Endothelial cell (in vitro differentiated cells): Measurements from ENCODE around the gene TRIM25. TPM values are rescaled to one million over a fixed set of nuclear protein-coding genes. Genes with fewer than 3 reads are reported as not detected.

Experiments used
- DNase-seq: peaks from one replicate; pipeline ENCODE4 v3.0.0; 2021; ENCODE audit warnings: low spot score
- H3K27ac Mint-ChIP-seq: one replicate; pipeline ENCODE4 v1.8.0; 2021; ENCODE audit warnings: mixed read lengths, inconsistent platforms; ENCODE audit not compliant: unreplicated experiment
- H3K27me3 Mint-ChIP-seq: one replicate; pipeline ENCODE4 v1.8.0; 2021; ENCODE audit warnings: mild to moderate bottlenecking, moderate library complexity, mixed read lengths, inconsistent platforms; ENCODE audit not compliant: unreplicated experiment
- H3K36me3 Mint-ChIP-seq: one replicate; pipeline ENCODE4 v1.8.0; 2021; ENCODE audit warnings: mild to moderate bottlenecking, low read depth, mixed read lengths, inconsistent platforms; ENCODE audit not compliant: unreplicated experiment
- H3K4me1 Mint-ChIP-seq: one replicate; pipeline ENCODE4 v1.8.0; 2021; ENCODE audit warnings: mild to moderate bottlenecking, mixed read lengths, inconsistent platforms; ENCODE audit not compliant: unreplicated experiment
- H3K4me3 Mint-ChIP-seq: one replicate; pipeline ENCODE4 v1.8.0; 2021; ENCODE audit warnings: mild to moderate bottlenecking, mixed read lengths, inconsistent platforms; ENCODE audit not compliant: unreplicated experiment
- H3K9me3 Mint-ChIP-seq: one replicate; pipeline ENCODE4 v1.8.0; 2021; ENCODE audit warnings: mixed read lengths, inconsistent platforms; ENCODE audit not compliant: unreplicated experiment
- total RNA-seq: library from RNA; stranded (reverse); fragmentation: NEBNext Ultra II Directional; extraction: Animal tissue kit (Norgen Biotek cat#: 25700); gene quantifications from one replicate; pipeline ENCODE4 v1.2.1, GENCODE V29; 2021; ENCODE audit not compliant: unreplicated experiment
- TF ChIP-seq, protein P1 (sequence below): fragments of 200-600 bp; sonication (generic); IDR thresholded peaks from one replicate; pipeline ENCODE4 v1.5.0; 2021; ENCODE audit warnings: antibody characterized with exemption; ENCODE audit not compliant: unreplicated experiment

Gene TRIM25
- total RNA-seq, 1 donor from 2014 or later, result 13.8 TPM

DNA sequence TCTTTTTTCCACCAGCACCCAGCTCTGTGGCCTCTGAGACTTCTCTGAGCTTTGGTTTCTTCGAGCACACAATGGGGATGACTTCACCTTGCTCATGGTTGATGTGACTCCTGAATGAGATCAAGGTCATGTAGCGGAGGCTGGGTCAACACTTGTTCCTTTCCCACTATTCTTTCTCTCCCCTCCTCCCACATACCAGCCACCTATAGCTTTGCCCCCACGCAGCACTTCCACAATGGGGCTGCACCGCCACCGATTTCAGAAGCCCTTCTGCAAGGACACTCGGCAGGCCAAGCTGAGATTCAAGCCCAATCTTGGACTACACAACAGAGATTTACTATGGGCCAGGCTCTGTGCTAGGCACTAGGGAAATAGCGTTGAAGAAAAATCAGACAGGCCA, 14.4 kb downstream of the TRIM25 start:
- no peak for DNase-seq
- Mint-ChIP-seq H3K27ac (no peak overlapping the region), H3K27me3 (peaks cover 9% of the 10 kb centered on the region), H3K4me3 (no peak overlapping the region), H3K36me3 (peaks cover 27% of the 10 kb centered on the region), H3K9me3 (no peaks in the 10 kb centered on the region), H3K4me1 (no peaks in the 10 kb centered on the region)
- TF ChIP-seq, protein P1, sequence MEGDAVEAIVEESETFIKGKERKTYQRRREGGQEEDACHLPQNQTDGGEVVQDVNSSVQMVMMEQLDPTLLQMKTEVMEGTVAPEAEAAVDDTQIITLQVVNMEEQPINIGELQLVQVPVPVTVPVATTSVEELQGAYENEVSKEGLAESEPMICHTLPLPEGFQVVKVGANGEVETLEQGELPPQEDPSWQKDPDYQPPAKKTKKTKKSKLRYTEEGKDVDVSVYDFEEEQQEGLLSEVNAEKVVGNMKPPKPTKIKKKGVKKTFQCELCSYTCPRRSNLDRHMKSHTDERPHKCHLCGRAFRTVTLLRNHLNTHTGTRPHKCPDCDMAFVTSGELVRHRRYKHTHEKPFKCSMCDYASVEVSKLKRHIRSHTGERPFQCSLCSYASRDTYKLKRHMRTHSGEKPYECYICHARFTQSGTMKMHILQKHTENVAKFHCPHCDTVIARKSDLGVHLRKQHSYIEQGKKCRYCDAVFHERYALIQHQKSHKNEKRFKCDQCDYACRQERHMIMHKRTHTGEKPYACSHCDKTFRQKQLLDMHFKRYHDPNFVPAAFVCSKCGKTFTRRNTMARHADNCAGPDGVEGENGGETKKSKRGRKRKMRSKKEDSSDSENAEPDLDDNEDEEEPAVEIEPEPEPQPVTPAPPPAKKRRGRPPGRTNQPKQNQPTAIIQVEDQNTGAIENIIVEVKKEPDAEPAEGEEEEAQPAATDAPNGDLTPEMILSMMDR, result no peak

DNA sequence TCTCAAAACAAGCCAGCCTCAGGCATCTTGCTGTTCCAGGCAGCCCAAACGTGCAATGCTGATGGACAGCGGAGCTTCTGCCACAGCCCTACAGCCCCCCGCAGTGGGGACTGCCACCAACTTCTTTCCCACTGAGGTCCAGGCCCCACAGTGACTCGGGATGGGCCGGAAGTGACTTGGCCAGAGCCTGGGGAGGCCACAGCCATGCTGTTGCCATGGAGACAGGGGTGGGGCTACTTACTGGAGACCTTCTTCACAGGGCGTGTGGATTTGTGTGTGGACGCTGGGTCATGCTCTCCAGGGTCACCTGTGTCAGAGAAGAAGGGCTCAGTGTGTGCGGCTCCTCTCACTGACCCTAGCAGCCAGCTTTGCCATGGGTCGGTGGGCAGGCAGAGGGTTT, 15.0 kb downstream of the TRIM25 start:
- no peak overlapping the region for H3K4me3 Mint-ChIP-seq

DNA sequence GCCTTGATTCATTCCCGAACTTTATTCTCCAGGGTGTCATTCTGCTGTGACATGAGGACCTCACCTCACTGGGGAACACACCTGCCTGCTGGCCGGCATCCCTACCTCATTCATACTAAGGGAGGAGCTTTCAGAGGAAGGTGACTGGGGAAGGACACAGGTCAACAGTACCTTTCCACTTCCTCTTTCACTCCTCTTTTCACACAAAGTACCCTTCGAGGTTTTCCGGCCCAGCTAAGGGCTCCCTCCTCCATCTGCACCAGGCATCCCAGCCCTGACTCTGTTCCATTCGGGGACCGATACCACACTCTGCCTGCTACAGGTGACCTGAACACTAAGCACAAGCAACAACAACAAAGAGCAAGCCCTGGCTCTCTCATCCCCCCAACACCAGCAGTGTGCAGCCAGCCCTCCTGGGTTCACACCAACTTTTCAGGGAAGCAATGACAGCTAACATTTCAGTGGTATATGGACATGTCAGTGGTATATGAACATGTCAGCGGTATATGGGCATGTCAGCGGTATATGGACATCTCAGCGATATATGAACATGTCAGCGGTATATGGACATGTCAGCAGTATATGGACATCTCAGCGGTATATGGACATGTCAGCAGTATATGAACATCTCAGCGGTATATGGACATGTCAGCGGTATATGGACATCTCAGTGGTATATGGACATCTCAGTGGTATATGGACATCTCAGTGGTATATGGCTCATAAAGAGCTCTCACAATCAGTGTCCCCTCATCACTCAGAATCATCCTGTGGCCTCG, 16.0 kb downstream of the TRIM25 start:
- no peak for DNase-seq
- no peaks in the 10 kb centered on the region for H3K4me1 Mint-ChIP-seq

More for the DNA sequence above, 15.0 kb downstream of the TRIM25 start:
- Mint-ChIP-seq H3K9me3 (no peaks in the 10 kb centered on the region), H3K27me3 (peaks cover 9% of the 10 kb centered on the region), H3K36me3 (peaks cover 23% of the 10 kb centered on the region), H3K4me1 (no peaks in the 10 kb centered on the region), H3K27ac (no peak overlapping the region)
- TF ChIP-seq, protein P1, result no peak
- DNase-seq, result no peak

DNA sequence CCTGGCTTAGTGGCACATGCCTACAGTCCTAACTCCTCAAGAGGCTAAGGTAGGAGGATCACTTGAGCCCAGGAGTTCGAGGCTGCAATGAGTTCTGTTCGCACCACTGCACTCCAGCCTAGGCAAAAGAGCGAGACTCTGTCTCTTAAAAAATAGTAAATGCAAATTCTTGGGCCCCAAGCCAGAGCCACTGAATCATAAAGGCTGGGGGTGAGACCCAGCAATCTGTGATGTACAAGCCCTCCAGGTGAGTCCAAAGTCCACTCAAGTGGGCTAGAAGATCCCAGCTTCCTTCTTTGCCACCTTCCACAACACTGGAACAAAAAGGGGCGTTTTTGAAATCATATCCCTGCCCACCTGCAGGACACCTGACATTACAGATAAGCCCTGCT, 16.9 kb downstream of the TRIM25 start:
- no peak overlapping the region for H3K27ac Mint-ChIP-seq
- H3K36me3 Mint-ChIP-seq, result peaks cover 33% of the 10 kb centered on the region
- no peak overlapping the region for H3K4me3 Mint-ChIP-seq
- H3K27me3 Mint-ChIP-seq, result peaks cover 14% of the 10 kb centered on the region
- no peak for DNase-seq
- no peaks in the 10 kb centered on the region for H3K4me1 Mint-ChIP-seq
- TF ChIP-seq, protein P1, result no peak
- no peaks in the 10 kb centered on the region for H3K9me3 Mint-ChIP-seq

More for the DNA sequence above, 16.0 kb downstream of the TRIM25 start:
- Mint-ChIP-seq H3K9me3 (no peaks in the 10 kb centered on the region), H3K36me3 (peaks cover 24% of the 10 kb centered on the region), H3K4me3 (no peak overlapping the region), H3K27me3 (peaks cover 10% of the 10 kb centered on the region), H3K27ac (no peak overlapping the region)
- TF ChIP-seq, protein P1, result no peak

DNA sequence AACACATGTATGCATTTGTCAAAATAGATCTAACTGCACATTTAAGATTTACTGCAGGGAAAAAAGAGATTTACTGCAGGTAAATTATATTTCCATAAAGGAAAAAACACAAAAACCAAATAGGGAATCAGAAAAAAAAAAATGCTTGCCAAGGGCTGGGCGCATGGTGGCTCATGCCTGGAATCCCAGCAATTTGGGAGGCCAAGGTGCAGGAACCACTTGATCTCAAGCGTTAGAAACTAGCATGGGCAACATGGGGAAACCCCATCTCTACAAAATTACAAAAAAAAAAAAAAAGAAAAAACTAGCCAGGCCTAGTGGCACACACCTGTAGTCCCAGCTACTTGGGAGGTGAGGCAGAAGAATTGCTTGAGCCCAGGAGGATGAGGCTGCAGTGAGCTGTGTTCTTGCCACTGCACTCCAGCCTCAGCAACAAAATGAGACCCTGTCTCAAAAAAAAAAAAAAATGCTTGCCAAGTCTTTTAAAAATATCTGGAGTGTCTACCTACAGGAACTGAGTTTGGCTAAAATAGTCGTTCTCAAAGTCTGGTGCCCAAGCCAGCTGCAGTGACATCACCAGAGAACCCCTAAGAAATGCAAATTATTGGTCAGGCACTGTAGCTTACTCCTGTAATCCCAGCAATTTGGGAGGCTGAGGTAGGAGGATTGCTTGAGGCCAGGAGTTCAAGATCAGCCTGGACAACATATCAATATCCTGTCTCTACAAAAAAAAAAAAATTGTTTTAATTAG, 17.5 kb downstream of the TRIM25 start:
- Mint-ChIP-seq H3K27ac (no peak overlapping the region), H3K9me3 (no peaks in the 10 kb centered on the region), H3K4me1 (no peaks in the 10 kb centered on the region), H3K4me3 (no peak overlapping the region), H3K27me3 (peaks cover 12% of the 10 kb centered on the region), H3K36me3 (peaks cover 33% of the 10 kb centered on the region)
- TF ChIP-seq, protein P1, result no peak
- no peak for DNase-seq
